ENCODE data around the gene PDE10A.

GRCh38 chr6:165658395-165659058 is 4.5 kb downstream of the PDE10A start:
- TF ChIP-seq EP300 (IDR thresholded peaks at IDR 0.05), result no peak
- no peak for TF ChIP-seq POLR2A (IDR thresholded peaks at IDR 0.05)

Data from suprapubic skin (tissue), 2 donors.